NCI-H2081 (cell line): ENCODE measurements around the gene IDNK.
"Not testable (repeated sequence)": the region's sequence is repeated elsewhere in the genome, so short reads cannot be mapped to it uniquely, and the experiment has no call there.

Source experiments
- DNase-seq, 2 experiments: peaks; one replicate each; lab custom pipeline; 2025; lab: John Stamatoyannopoulos, UW

The IDNK gene

DNA sequence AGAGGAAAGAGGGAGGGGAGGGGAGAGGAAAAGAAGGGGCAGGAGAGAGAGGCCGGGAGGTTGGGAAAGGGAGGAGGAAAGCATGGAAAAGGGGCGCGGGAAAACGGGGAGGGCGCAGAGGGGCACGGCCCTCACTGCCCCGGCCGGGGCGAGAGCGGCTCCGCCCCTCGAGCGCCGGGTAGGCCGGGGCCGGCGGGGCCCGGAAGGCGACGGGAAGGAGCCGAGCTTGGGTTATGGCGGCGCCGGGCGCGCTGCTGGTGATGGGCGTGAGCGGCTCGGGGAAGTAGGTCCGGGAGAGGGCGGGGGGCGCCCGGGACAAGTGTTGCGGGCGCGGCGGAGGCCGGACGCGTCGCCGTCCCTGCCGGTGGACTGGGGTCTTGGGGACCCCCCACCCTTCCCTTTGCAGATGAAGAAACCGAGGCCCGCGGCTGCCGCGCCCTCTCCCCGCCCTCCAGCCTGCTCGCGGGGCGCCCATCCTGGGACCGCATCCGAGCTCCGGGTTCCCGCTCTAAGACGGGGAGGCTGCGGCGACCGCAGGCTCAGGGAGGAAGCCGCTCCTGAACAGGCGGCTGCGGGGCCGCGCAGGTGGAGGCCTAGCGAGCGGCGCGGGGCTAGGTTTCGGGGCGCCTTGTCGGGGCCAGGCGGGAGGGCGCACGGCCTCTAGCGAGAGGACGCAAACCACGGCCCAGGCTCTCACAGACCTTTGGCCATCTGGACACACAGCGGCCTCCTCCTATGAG lies at the start of gene IDNK:
Gene IDNK, plus strand, starts transcription at position 205 of the 740 bp plus-strand sequence. Its CDS starts 29 bp downstream, at position 234.
- peak; percentile 36 to 68 for DNase-seq

DNA sequence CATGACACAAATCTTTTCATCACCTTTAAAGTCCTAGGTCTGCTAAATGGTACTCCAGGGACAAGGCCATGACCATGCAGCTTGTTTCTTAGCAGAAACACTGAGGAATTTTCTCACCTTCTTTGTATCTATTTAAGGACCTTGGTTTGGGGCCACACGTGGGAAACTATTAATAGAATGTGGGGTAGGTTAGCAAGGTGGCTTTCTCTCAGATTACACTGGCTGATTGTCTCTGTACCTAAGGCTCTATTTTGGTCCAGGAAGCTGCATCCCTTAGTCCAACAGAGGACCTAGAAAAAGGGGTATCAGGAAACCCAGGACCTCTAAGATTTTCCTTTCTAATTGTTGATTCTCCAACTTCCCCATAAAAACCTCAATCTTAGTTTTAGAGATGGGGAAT lies 48.5 kb upstream of the IDNK start:
- no peak for DNase-seq

DNA sequence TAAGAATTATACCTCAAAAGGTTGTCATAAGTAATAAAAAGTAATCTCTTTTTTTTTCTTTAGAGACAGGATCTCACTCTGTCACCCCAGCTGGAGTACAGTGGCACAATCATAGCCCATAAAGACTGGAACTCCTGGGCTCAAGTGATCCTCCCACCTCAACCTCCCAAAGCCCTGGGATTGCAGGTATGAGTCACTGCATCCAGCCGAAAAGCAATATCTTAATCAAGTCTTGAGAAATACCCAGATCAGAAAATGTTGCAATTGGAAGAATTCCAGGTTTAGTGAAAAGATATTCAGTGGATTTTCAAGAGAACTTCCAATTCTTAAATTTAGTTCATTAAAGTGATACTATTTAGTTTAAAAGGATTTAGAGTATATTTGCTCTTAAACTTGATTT lies 40.9 kb upstream of the IDNK start:
- DNase-seq: no peak

DNA sequence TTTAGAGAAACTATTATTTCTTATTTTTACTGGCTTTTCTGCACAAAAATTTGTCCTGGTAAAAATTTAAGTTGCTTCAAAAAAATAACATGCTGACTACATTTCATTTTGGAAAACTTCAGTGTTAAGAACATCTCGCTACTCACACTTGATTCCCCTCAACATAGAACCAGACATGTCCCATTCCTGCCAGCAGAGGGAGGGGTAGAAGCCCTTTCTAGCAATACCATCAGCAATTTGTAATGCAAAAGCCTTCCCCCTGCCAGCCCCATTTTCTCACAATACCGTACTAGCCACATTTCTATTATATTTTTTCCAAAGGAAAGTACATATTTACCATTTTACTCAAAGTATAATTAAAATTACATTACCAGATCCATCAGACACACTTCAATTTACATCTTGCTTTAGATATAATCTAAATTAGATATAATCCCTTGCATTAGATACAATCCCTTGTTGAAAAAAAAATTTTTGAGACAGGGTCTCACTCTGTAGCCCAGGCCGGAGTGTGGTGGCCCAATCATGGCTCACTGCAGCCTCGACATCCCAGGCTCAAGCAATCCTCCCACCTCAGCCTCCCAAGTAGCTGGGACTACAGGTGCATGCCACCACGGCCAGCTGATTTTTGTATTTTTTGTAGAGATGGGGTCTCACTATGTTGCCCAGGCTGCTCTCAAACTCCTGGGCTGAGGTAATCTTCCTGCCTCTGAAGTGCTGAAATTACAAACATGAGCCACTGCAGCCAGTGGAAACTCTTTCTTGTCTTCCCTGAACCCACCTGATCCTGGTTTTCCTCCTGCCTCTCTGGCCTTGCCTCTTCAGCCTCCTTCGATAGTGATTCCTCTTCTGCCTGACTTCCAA lies 39.6 kb upstream of the IDNK start:
- DNase-seq: peak; percentile 15 to 31

GRCh38 chr9:83584995-83585394 lies 37.9 kb upstream of the IDNK start:
- DNase-seq: peak in 1 of 2 experiments; percentile 9

GRCh38 chr9:83588256-83588655 lies 34.7 kb upstream of the IDNK start:
- DNase-seq: no peak

DNA sequence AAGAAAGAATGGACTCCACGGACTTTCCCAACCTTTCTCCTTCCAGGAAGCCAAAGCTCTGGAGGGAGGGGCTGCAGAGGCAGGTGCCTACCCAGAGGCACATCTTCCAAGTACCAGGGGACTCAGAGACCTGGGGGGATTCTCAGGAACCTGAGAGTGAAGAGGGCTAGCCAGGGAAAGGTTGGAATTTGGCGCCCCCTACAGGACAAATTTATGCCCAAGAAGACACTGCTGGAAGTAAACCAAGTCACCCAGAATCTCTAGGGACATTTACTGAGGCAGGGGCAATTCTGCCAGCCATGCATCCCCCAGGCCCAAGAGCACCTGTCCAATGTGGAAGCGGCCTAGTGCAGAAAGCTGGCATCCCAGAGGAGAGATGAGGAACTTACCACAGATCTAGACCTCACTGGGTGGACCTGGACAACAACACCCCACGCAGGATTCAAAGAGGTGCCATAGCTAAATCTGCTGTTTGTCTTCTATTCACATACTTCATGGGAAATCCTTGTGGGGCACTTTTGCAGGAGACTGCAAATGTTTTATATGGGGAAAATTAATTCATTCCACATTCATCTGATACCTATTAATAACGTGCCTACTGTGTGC lies 25.9 kb upstream of the IDNK start:
- peak; percentile 21 to 42 for DNase-seq

DNA sequence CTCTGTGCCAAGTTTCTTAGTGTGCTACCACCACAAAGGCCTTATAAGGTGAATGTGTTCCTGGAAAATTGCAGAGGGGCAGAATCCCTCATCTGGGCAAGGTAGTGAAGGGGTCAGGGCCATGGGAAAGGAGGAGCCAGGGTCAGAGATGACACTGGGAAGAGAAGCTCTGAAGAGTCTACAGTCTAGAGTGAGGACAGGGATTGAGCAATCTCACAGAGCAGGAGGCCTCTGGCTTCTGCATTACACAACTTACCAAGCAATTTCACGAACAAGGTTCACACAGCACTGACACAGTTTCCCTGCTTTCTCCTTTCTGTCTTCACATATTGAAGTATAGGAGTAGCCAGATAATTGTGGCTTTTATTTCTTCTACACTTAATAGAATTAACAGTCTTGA lies 24.5 kb upstream of the IDNK start:
- no peak for DNase-seq

GRCh38 chr9:83599071-83599470 lies 23.9 kb upstream of the IDNK start:
- DNase-seq: no peak

DNA sequence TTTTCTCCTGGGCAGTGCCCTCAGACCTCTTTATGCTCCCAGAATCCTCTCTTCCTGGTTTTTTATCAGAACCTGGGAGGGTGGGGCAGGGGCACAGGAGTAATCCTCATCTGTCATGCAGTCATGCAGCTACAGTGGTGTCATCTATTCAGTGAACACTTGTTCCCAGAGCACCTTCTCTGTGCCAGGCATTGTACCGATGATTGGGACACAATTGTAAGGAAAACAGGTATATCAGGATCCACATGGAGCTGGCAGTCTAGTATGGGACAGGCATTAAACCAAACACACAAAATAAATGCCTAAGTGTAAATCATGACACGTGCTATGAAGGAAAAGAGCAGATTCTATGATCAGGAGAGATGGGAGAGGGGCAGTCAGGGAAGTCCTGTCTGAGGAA lies 21.5 kb upstream of the IDNK start:
- DNase-seq: no peak

DNA sequence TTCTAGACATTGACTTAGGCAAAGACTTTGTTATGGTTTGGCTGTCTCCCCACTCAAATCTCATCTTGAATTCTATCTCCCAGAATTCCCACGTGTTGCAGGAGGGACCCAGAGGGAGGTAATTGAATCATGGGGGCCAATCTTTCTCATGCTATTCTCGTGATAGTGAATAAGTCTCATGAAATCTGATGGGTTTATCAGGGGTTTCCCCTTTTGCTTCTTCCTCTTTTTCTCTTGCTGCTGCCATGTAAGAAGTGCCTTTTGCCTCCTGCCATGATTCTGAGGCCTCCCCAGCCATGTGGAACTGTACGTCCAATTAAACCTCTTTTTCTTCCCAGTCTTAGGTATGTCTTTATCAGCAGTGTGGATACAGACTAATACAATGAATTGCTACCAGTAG lies 15.3 kb upstream of the IDNK start:
- not testable (repeated sequence) for DNase-seq

DNA sequence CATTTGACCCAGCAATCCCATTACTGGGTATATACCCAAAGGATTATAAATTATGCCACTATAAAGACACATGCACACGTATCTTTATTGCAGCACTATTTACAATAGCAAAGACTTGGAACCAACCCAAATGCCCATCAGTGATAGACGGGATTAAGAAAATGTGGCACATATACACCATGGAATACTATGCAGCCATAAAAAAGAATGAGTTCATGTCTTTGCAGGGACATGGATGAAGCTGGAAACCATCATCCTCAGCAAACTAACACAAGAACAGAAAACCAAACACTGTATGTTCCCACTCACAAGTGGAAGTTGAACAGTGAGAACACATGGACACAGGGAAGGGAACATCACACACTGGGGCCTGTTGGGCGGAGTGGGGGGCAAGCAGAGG lies 9.6 kb upstream of the IDNK start:
- not testable (repeated sequence) for DNase-seq

DNA sequence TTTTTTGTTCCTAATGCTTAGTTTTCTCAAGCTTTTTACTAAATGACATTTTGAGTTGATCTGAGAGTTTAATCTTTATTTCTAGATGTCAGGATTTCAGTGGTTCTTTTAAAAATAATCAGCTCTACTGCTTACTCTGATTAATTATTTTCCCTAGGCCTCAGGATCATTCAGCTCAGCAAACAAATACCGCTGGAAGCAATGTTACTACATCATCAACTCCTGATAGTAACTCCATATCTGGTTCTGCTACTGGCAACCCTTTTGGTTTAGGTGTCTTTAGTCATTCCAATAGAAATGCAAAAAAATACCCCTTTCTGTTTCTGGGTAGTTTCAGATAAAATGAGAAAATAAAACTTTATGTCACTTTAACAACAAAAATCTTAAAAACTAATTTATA lies 5.6 kb upstream of the IDNK start:
- DNase-seq: no peak

- peak; percentile 39 to 48 for DNase-seq
Observed at GRCh38 chr9:83620841-83621636, 1.9 kb upstream of the IDNK start.

DNA sequence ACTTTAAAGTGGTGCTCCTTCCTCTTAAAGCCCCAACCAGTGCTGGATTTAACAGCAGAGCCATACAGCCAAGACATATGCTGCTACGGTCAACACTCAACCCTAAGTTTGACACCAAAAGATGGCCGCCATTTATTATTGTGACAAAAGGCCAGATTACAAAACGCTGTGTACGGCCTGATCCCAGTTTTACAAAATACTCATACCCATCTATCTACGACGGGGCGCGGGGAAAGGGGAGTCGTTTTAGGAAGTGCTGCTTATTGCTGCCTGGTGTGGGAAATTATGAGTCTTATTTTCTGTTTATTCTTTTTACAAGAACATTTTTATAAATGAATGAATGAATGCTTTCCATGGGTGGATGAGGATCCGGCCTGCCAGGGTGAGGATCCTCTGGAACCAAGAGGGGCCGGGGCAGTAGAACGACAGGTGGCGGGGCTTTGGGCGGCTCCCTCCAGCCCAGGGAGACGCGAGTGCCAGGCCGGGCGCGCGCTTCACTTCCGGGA lies 457 bp upstream of the IDNK start:
- peak in 1 of 2 experiments; percentile 56 for DNase-seq

- peak in 1 of 2 experiments; percentile 29 for DNase-seq
Observed at GRCh38 chr9:83623679-83624076, 735 bp downstream of the IDNK start.

- DNase-seq: no peak
Observed at GRCh38 chr9:83625178-83625577, 2.2 kb downstream of the IDNK start.

GRCh38 chr9:83628540-83628939 lies 5.6 kb downstream of the IDNK start:
- DNase-seq: no peak

DNA sequence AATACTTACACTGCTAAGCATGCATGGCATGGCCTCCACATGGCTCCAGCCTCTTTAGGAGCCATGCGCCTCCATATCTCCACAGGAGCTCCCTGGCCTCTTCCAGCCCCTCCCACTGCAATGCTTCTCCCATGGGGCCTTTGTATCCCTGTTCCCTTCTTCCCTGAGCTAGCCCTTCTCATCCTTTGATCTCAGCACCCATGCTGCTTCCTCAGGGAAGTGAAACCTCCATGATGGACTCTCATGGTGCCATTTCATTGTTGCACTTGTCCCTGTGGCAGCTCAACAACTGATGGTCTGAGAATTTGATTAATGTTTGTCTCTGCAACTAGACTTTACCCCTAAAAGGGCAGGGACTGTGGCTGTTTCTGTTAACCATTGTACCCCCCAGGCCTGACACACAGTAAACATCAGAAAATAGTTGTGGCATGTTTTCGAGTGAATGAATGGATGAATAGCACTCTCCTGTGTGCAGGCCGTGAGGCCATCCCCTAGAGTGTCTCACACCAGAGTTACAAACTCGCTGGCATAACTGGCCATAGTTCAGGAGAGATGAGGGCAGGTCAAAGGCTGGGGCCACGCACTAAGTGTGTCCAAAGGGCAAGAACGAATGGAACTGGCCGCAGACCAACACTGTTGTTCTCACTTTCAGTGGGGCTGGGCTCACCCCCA lies 6.6 kb downstream of the IDNK start:
- no peak for DNase-seq

DNA sequence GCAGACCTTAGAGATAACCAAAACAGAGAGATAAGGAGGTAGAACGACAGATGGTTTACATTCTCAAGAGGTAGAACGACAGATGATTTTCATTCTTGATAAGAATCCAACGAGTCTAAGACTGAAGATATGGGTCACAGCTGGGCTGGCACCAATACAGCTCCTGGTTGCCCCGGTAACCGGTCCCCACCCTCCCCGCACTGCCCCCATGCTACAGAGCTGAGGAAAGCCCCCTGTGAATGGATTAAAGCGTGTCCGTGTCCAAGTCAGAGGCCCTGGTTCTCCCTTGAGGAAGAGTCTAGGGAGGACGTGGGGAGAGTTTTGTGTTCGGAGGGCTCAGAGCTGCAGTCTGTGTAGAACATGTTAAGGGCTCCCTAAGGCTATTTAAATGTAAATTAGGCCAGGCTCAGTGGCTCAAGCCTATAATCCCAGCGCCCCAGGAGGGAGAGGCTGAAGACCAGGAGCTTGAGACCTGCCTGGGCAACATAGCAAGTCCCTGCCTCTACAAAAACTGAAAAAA lies 8.1 kb downstream of the IDNK start:
- no peak for DNase-seq

- no peak for DNase-seq
Observed at GRCh38 chr9:83633255-83633654, 10.3 kb downstream of the IDNK start.
